ENCODE results near the gene SAAL1.

DNA sequence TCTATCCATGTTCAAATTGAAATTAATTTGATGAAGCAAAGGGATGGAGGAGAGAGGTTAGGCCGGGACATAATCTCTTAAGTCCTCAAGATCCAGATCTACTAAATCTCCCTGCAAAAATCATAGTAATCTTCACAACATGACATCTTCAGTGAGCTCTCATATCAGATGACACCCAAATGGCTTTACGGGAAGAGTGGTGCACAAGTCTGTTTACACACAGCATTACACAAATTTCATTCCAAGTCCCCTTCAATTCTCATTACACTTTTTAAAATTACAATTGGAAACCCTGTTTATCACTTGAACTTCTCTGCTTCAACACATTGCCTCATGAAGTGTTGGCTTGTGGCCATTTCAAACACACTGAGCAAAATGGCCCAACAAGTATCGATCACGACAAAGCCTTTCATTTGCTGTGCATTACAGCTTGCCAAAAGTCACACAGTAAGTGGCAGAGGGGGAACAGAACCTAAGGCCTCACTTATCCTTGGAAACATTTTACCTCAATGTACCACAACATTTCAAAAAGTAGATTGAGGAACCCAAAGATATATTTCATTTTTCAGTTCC, 41.9 kb downstream of the SAAL1 start:
- no peak for TF ChIP-seq EZH2 (IDR thresholded peaks at IDR 0.05; ENCODE audit: low read length)
- TF ChIP-seq, protein P1, sequence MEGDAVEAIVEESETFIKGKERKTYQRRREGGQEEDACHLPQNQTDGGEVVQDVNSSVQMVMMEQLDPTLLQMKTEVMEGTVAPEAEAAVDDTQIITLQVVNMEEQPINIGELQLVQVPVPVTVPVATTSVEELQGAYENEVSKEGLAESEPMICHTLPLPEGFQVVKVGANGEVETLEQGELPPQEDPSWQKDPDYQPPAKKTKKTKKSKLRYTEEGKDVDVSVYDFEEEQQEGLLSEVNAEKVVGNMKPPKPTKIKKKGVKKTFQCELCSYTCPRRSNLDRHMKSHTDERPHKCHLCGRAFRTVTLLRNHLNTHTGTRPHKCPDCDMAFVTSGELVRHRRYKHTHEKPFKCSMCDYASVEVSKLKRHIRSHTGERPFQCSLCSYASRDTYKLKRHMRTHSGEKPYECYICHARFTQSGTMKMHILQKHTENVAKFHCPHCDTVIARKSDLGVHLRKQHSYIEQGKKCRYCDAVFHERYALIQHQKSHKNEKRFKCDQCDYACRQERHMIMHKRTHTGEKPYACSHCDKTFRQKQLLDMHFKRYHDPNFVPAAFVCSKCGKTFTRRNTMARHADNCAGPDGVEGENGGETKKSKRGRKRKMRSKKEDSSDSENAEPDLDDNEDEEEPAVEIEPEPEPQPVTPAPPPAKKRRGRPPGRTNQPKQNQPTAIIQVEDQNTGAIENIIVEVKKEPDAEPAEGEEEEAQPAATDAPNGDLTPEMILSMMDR (optimal IDR thresholded peaks at IDR 0.05 in 1 of 3, IDR thresholded peaks at IDR 0.05 in 1 of 3, conservative IDR thresholded peaks at IDR 0.05 in 1 of 3; ENCODE audit: extremely low read depth in 1 of 3, insufficient read depth in 2 of 3, low read length in 3 of 3): no peak

All from keratinocyte (primary cell).